ENCODE measurements around the gene MORF4L2. TPM values are rescaled to one million over a fixed set of nuclear protein-coding genes. Genes with fewer than 3 reads are reported as not detected.

MORF4L2 gene
- total and polyA plus RNA-seq, 2 experiments from 2014 or later = 311 to 315 TPM

DNA sequence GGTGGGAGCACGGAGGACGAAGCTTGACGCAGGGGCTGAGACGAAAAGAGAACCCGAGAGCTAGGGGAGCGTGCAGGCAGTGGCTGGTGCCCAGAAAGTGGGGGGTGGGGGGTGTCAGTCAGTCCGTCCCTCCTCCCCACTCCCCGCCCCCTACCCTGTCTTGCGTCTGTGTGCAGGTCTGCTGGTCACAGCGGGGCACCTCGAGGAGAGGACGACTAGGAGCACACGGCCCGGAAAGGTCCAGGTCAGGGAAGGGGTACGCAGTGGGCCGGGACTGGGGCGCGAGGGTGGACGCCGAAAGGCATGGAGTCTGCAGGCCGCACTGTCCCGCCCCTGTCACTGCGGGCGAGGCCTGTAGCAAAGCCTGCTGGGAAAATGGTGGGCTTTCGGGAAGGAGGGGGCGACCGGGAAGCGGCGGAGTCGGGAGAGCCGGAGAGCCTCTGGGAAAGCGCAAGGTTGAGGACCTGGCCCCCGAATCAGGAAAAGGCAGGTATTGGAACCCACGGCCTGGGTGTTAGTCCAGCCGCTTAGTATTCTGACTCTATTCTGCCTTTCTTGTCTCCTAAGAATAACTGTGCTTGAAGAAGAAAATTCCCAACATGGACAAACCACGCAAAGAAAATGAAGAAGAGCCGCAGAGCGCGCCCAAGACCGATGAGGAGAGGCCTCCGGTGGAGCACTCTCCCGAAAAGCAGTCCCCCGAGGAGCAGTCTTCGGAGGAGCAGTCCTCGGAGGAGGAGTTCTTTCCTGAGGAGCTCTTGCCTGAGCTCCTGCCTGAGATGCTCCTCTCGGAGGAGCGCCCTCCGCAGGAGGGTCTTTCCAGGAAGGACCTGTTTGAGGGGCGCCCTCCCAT lies 57.0 kb downstream of the MORF4L2 start:
- H3K4me1 Mint-ChIP-seq = peaks cover 9% of the 10 kb centered on the region; the same call in 2 of the 3 replicates
- Histone ChIP-seq H3K27ac (ENCODE audit: low read depth) (peak overlapping the region; percentile 64), H2AFZ (peak overlapping the region; percentile 95), H3K4me2 (peak overlapping the region; percentile 77), H3K79me2 (replicated peaks; ENCODE audit: insufficient read depth) (no peaks in the 10 kb centered on the region), H3F3A (replicated peaks; ENCODE audit: low read depth) (no peaks in the 10 kb centered on the region), H3K9me2 (ENCODE audit: insufficient read depth) (no peaks in the 10 kb centered on the region), H4K20me1 (replicated peaks; ENCODE audit: insufficient read depth) (no peaks in the 10 kb centered on the region), H3K36me3 (ENCODE audit: insufficient read depth) (no peaks in the 10 kb centered on the region), H3K27me3 (ENCODE audit: insufficient read depth) (no peaks in the 10 kb centered on the region), H3K4me1 (ENCODE audit: insufficient read depth) (peaks cover 4% of the 10 kb centered on the region; the same call in 1 of the 2 replicates), H3K4me3 (peak overlapping the region; percentile 90)
- H3K27ac Mint-ChIP-seq = peak overlapping the region; percentile 96
- peaks cover 7% of the 10 kb centered on the region for H3K27me3 Mint-ChIP-seq (ENCODE audit: insufficient read depth, low read depth, poor library complexity)
- H3K36me3 Mint-ChIP-seq (ENCODE audit: low read depth) = no peaks in the 10 kb centered on the region; the same call in 2 of the 3 replicates
- peak; percentile 79 for DNase-seq (ENCODE audit: low spot score)
- peak overlapping the region; percentile 84 for H3K4me3 Mint-ChIP-seq
- TF ChIP-seq REST (IDR thresholded peaks at IDR 0.05; ENCODE audit: unreplicated experiment) = no peak
- peak; percentile 64 for TF ChIP-seq POLR2AphosphoS5 (IDR thresholded peaks at IDR 0.05; ENCODE audit: low read depth)
- TF ChIP-seq, protein P1, sequence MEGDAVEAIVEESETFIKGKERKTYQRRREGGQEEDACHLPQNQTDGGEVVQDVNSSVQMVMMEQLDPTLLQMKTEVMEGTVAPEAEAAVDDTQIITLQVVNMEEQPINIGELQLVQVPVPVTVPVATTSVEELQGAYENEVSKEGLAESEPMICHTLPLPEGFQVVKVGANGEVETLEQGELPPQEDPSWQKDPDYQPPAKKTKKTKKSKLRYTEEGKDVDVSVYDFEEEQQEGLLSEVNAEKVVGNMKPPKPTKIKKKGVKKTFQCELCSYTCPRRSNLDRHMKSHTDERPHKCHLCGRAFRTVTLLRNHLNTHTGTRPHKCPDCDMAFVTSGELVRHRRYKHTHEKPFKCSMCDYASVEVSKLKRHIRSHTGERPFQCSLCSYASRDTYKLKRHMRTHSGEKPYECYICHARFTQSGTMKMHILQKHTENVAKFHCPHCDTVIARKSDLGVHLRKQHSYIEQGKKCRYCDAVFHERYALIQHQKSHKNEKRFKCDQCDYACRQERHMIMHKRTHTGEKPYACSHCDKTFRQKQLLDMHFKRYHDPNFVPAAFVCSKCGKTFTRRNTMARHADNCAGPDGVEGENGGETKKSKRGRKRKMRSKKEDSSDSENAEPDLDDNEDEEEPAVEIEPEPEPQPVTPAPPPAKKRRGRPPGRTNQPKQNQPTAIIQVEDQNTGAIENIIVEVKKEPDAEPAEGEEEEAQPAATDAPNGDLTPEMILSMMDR (conservative IDR thresholded peaks at IDR 0.05; ENCODE audit: low read depth in 2 of 2) = peak; percentile 54 to 78
- TF ChIP-seq, protein P2, sequence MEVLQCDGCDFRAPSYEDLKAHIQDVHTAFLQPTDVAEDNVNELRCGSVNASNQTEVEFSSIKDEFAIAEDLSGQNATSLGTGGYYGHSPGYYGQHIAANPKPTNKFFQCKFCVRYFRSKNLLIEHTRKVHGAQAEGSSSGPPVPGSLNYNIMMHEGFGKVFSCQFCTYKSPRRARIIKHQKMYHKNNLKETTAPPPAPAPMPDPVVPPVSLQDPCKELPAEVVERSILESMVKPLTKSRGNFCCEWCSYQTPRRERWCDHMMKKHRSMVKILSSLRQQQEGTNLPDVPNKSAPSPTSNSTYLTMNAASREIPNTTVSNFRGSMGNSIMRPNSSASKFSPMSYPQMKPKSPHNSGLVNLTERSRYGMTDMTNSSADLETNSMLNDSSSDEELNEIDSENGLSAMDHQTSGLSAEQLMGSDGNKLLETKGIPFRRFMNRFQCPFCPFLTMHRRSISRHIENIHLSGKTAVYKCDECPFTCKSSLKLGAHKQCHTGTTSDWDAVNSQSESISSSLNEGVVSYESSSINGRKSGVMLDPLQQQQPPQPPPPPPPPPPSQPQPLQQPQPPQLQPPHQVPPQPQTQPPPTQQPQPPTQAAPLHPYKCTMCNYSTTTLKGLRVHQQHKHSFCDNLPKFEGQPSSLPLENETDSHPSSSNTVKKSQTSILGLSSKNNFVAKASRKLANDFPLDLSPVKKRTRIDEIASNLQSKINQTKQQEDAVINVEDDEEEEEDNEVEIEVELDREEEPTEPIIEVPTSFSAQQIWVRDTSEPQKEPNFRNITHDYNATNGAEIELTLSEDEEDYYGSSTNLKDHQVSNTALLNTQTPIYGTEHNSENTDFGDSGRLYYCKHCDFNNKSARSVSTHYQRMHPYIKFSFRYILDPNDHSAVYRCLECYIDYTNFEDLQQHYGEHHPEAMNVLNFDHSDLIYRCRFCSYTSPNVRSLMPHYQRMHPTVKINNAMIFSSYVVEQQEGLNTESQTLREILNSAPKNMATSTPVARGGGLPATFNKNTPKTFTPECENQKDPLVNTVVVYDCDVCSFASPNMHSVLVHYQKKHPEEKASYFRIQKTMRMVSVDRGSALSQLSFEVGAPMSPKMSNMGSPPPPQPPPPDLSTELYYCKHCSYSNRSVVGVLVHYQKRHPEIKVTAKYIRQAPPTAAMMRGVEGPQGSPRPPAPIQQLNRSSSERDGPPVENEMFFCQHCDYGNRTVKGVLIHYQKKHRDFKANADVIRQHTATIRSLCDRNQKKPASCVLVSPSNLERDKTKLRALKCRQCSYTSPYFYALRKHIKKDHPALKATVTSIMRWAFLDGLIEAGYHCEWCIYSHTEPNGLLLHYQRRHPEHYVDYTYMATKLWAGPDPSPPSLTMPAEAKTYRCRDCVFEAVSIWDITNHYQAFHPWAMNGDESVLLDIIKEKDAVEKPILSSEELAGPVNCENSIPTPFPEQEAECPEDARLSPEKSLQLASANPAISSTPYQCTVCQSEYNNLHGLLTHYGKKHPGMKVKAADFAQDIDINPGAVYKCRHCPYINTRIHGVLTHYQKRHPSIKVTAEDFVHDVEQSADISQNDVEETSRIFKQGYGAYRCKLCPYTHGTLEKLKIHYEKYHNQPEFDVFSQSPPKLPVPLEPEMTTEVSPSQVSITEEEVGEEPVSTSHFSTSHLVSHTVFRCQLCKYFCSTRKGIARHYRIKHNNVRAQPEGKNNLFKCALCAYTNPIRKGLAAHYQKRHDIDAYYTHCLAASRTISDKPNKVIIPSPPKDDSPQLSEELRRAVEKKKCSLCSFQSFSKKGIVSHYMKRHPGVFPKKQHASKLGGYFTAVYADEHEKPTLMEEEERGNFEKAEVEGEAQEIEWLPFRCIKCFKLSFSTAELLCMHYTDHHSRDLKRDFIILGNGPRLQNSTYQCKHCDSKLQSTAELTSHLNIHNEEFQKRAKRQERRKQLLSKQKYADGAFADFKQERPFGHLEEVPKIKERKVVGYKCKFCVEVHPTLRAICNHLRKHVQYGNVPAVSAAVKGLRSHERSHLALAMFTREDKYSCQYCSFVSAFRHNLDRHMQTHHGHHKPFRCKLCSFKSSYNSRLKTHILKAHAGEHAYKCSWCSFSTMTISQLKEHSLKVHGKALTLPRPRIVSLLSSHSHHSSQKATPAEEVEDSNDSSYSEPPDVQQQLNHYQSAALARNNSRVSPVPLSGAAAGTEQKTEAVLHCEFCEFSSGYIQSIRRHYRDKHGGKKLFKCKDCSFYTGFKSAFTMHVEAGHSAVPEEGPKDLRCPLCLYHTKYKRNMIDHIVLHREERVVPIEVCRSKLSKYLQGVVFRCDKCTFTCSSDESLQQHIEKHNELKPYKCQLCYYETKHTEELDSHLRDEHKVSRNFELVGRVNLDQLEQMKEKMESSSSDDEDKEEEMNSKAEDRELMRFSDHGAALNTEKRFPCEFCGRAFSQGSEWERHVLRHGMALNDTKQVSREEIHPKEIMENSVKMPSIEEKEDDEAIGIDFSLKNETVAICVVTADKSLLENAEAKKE (CRISPR knock-in tag; IDR thresholded peaks at IDR 0.05) = no peak
- TF ChIP-seq ETS1 (IDR thresholded peaks at IDR 0.05) = no peak
- TF ChIP-seq ZNF114 (CRISPR knock-in tag; IDR thresholded peaks at IDR 0.05) = no peak
- no peak for TF ChIP-seq ZNF331 (CRISPR knock-in tag; IDR thresholded peaks at IDR 0.05; ENCODE audit: low read depth)
- no peak for TF ChIP-seq STAT1 (IDR thresholded peaks at IDR 0.05; ENCODE audit: unreplicated experiment)
- no peak for TF ChIP-seq EZH2 (IDR thresholded peaks at IDR 0.05; ENCODE audit: low read depth, unreplicated experiment)
- no peak for TF ChIP-seq JUNB (IDR thresholded peaks at IDR 0.05; ENCODE audit: unreplicated experiment)
- ATAC-seq = peak; percentile 86
- no peaks in the 10 kb centered on the region; the same call in 2 of the 3 replicates for H3K9me3 Mint-ChIP-seq

Measured in GM23338 (cell line).